Measurements from ENCODE around the gene ASCC2.

Gene ASCC2

GRCh38 chr22:29882716-29883044 is 44.6 kb upstream of the ASCC2 start:
- no peak for DNase-seq (ENCODE audit: low spot score)

GRCh38 chr22:29879753-29880152 is 41.7 kb upstream of the ASCC2 start:
- no peak for DNase-seq (ENCODE audit: low spot score)
- in situ Hi-C loops (cut with MboI; ENCODE audit: low pct_unique_long_range_greater_than_20kb, low sequenced_read_pairs, unreplicated experiment), result no loop called here
- no peak for TF ChIP-seq CTCF (IDR thresholded peaks at IDR 0.05; ENCODE audit: extremely low read depth, insufficient read depth, missing control alignments)

More at GRCh38 chr22:29882716-29883044, 44.6 kb upstream of the ASCC2 start:
- no peak for TF ChIP-seq CTCF (IDR thresholded peaks at IDR 0.05; ENCODE audit: extremely low read depth, insufficient read depth, missing control alignments)
- in situ Hi-C loops (cut with MboI; ENCODE audit: low pct_unique_long_range_greater_than_20kb, low sequenced_read_pairs, unreplicated experiment), result no loop called here

GRCh38 chr22:29877620-29878019 is 39.5 kb upstream of the ASCC2 start:
- in situ Hi-C loops (cut with MboI; ENCODE audit: low pct_unique_long_range_greater_than_20kb, low sequenced_read_pairs, unreplicated experiment), result no loop called here
- TF ChIP-seq CTCF (IDR thresholded peaks at IDR 0.05; ENCODE audit: extremely low read depth, insufficient read depth, missing control alignments), result no peak
- no peak for DNase-seq (ENCODE audit: low spot score)

- no peak for TF ChIP-seq CTCF (IDR thresholded peaks at IDR 0.05; ENCODE audit: extremely low read depth, insufficient read depth, missing control alignments)
- in situ Hi-C loops (cut with MboI; ENCODE audit: low pct_unique_long_range_greater_than_20kb, low sequenced_read_pairs, unreplicated experiment), result no loop called here
- no peak for DNase-seq (ENCODE audit: low spot score)
Measured at GRCh38 chr22:29873943-29874342, 35.9 kb upstream of the ASCC2 start.

- no peak for TF ChIP-seq CTCF (IDR thresholded peaks at IDR 0.05; ENCODE audit: extremely low read depth, insufficient read depth, missing control alignments)
- no peak for DNase-seq (ENCODE audit: low spot score)
- in situ Hi-C loops (cut with MboI; ENCODE audit: low pct_unique_long_range_greater_than_20kb, low sequenced_read_pairs, unreplicated experiment), result no loop called here
Measured at GRCh38 chr22:29872989-29873388, 34.9 kb upstream of the ASCC2 start.

- TF ChIP-seq CTCF (IDR thresholded peaks at IDR 0.05; ENCODE audit: extremely low read depth, insufficient read depth, missing control alignments), result no peak
- DNase-seq (ENCODE audit: low spot score), result no peak
- in situ Hi-C loops (cut with MboI; ENCODE audit: low pct_unique_long_range_greater_than_20kb, low sequenced_read_pairs, unreplicated experiment), result no loop called here
Measured at GRCh38 chr22:29872144-29872893, 34.2 kb upstream of the ASCC2 start.

Measured in GM13977 (cell line).